Measurements from ENCODE around the gene LRMDA.

DNA sequence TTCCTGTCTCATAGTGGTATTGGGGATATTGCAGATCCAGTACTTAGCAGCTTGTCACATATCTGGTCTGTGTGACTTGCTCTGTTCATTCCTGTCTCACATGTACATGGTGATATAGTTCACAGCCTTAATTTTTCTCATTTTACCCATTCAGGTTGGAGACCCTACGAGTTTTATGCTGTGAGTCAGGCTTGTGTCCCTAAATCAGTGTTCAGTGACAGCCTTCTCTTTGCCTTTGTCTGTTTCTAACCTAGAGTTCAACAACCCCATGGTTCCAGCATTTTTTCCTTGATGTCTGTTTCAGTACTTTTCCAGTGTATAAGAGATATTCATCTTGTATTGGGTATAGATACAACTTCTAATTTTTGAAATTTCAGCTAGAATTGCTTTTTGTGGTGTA lies 1016.2 kb downstream of the LRMDA start:
- TF ChIP-seq, protein P1, sequence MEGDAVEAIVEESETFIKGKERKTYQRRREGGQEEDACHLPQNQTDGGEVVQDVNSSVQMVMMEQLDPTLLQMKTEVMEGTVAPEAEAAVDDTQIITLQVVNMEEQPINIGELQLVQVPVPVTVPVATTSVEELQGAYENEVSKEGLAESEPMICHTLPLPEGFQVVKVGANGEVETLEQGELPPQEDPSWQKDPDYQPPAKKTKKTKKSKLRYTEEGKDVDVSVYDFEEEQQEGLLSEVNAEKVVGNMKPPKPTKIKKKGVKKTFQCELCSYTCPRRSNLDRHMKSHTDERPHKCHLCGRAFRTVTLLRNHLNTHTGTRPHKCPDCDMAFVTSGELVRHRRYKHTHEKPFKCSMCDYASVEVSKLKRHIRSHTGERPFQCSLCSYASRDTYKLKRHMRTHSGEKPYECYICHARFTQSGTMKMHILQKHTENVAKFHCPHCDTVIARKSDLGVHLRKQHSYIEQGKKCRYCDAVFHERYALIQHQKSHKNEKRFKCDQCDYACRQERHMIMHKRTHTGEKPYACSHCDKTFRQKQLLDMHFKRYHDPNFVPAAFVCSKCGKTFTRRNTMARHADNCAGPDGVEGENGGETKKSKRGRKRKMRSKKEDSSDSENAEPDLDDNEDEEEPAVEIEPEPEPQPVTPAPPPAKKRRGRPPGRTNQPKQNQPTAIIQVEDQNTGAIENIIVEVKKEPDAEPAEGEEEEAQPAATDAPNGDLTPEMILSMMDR (IDR thresholded peaks at IDR 0.05; ENCODE audit: low read depth, low read length) = no peak
- TF ChIP-seq EZH2phosphoT487 (IDR thresholded peaks at IDR 0.05; ENCODE audit: low read depth) = no peak

Measured in OCI-LY3 (cell line).